Stimulated activated CD4-positive, alpha-beta T cell treated with anti-CD3 and anti-CD28 coated beads, Interleukin-2, amount 100 ng/mL, for 4 hours (primary cell): Measurements from ENCODE around the gene HJURP.

Experiments
- DNase-seq: peaks from one replicate; pipeline ENCODE4 v3.0.0-alpha.2; 2020; ENCODE audit warnings: low read depth

HJURP gene

GRCh38 chr2:233813236-233814055, 40.9 kb downstream of the HJURP start:
- DNase-seq: no peak

GRCh38 chr2:233811732-233812131, 42.6 kb downstream of the HJURP start:
- no peak for DNase-seq

- no peak for DNase-seq
Measured at GRCh38 chr2:233811087-233811486, 43.2 kb downstream of the HJURP start.

GRCh38 chr2:233810385-233810784, 44.0 kb downstream of the HJURP start:
- DNase-seq: no peak

- DNase-seq: no peak
Measured at GRCh38 chr2:233807966-233808935, 46.1 kb downstream of the HJURP start.

GRCh38 chr2:233807215-233807865, 47.0 kb downstream of the HJURP start:
- no peak for DNase-seq

GRCh38 chr2:233803994-233804393, 50.3 kb downstream of the HJURP start:
- no peak for DNase-seq

GRCh38 chr2:233803292-233803911, 50.9 kb downstream of the HJURP start:
- DNase-seq: no peak

GRCh38 chr2:233802132-233802815, 52.1 kb downstream of the HJURP start:
- DNase-seq: no peak

GRCh38 chr2:233801357-233802131, 52.8 kb downstream of the HJURP start:
- DNase-seq: no peak

GRCh38 chr2:233800208-233800607, 54.1 kb downstream of the HJURP start:
- no peak for DNase-seq

GRCh38 chr2:233799716-233800115, 54.6 kb downstream of the HJURP start:
- no peak for DNase-seq

- no peak for DNase-seq
Measured at GRCh38 chr2:233799087-233799665, 55.2 kb downstream of the HJURP start.

- DNase-seq: no peak
Measured at GRCh38 chr2:233798335-233799086, 55.8 kb downstream of the HJURP start.

GRCh38 chr2:233796254-233796653, 58.1 kb downstream of the HJURP start:
- DNase-seq: no peak

GRCh38 chr2:233795735-233796171, 58.6 kb downstream of the HJURP start:
- DNase-seq: no peak

- no peak for DNase-seq
Measured at GRCh38 chr2:233794128-233794658, 60.1 kb downstream of the HJURP start.

GRCh38 chr2:233793465-233794127, 60.7 kb downstream of the HJURP start:
- DNase-seq: no peak

- DNase-seq: no peak
Measured at GRCh38 chr2:233792720-233793119, 61.6 kb downstream of the HJURP start.
